Superior temporal gyrus (tissue), 1 donor: ENCODE measurements around the gene NEURL1B.
"Not testable (repeated sequence)": the region's sequence is repeated elsewhere in the genome, so short reads cannot be mapped to it uniquely, and the experiment has no call there.

Source experiments
- DNase-seq: peaks from one replicate; pipeline ENCODE4 v3.0.0-alpha.2; 2016; ENCODE audit errors: extremely low spot score

Gene NEURL1B

DNA sequence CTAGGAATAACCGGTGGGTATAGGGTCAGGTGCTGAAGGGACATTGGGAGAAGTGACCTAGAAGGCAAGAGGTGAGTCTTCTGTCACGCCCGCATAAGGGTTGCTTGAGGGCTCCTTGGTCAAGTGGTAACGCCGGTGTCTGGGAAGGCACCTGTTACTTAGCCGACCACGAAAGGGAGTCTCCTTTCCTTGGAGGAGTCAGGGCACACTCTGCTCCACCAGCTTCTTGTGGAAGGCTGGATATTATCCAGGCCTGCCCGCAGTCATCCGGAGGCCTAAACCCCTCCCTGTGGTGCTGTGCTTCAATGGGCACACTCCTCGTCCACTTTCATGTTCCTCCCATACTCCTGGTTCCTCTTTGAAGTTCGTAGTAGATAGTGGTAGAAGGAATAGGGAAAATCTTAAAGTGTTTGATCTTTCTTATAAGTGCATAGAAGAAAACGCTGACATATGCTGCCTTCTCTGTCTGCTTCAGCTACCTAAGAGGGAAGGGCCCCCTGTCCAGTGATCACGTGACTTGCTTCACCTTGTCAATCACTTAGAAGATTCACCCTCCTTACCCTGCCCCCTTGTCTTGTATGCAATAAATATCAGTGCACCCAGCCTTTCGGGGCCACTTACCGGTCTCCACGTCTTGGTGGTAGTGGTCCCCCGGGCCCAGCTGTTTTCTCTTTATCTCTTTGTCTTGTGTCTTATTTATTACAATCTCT is 16.6 kb downstream of the NEURL1B start:
- not testable (repeated sequence) for DNase-seq

DNA sequence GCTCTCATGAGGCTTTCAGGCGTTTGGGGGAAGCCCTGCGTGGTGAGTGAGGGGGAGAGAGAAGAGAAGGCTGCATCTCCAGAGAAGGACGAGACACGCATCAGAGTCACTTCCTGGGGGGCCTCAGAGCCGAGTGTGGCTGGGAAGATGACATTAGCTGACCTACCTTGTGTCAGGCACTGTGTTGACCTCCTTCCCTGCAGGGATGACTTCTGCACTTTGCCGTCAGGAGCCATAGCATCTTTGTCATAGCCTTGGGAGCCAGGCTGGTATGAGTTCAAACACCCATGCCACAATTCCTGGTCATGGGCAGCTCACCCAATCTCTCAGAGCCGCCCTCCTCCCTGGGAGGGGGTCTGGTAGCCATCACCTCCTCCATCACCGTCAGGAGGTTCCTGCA is 17.3 kb downstream of the NEURL1B start:
- no peak for DNase-seq

DNA sequence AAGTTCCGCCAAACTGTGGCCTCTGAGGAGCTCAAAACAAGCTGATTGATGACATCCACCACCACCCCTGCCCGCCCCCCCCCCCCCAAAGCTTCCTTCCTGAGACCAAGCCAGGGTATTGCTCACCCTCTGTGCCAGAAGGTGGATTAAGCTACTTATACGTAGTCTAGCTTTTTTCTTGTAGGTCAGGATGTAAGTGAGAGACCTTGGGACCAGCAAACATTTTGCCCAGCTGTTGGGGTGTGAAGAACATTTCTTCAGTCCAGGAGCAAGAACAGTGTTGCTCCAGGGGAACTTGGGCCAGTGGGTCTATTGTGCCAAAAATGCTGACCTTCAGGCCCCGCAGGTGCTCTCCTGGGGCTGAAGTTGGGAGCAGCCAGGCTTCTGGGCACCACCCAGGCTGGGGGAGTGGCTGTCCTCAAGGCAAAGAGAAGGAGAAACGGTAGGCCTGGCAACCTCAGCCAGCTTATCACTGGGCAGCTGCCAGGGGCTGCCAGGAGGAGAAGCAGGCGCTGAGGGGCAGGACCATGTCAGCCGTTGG is 18.0 kb downstream of the NEURL1B start:
- DNase-seq, result no peak

DNA sequence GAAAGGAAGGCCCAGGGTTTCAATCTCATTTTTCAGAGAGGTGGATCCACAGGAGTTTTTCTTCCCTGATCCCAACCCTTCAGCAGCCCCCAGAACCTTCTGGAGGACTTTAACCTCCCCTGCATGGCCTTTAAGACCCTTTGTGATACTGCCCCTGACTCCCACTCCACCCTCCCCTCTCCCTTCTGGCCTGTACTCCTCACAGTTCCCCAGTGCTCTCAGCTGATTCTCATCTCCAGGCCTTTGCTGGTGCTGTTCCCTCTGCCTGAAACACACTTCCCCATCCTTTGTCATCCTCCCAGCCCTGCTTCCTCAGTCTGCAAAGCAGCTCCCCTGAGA is 18.5 kb downstream of the NEURL1B start:
- DNase-seq, result no peak

DNA sequence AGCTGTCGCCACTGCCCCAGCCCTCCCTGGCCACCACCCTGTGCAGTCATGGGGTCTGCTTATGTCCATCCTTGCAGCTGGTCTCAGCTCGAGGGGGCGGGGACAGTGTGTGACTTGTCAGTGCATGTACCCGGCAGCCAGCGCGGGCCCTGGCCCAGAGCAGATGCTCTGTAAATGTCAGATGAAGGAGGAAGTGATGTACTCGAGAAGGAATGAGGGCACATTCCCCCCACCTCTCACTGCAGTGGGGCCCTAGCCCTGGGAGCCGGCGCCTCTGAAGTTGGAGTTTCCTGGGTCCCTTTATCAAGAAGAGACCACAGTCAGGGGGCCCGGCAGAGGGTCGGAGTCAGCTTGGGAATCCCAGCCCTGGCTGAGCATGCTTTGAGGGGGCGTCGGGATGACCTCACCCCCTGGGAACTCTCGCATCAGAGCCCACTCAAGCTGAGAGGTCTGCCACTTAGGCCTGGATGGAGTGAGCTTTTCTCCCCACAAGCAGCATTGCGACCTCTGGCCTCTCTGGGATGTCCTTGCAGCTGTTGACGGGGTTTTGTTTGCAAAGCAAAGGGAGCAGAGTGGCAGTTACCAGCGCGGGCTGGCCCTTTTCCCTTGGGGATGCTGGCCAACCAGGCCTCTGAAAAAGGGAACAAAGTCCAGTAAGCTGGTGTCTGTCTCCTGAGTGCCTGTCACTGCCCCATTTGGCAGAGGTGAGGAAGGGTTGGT is 19.0 kb downstream of the NEURL1B start:
- peak; percentile 84 for DNase-seq

DNA sequence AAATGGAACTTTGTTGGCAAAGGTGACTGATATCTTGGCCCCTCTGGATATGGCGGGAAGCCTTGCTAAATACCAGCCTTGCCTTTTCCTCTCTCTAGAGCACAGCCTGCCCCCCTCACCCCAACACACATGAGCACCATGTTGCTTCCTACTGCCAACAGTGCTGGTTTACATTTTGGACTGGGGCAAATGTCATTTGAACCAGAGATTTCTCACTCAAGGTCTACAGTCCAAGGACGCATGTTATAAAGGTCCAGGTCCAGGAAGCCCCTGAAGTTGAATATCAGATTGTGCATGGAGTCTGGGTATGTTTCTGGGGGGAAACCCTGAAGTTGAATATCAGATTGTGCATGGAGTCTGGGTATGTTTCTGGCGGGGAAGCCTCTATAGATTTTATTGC is 19.9 kb downstream of the NEURL1B start:
- DNase-seq, result no peak

DNA sequence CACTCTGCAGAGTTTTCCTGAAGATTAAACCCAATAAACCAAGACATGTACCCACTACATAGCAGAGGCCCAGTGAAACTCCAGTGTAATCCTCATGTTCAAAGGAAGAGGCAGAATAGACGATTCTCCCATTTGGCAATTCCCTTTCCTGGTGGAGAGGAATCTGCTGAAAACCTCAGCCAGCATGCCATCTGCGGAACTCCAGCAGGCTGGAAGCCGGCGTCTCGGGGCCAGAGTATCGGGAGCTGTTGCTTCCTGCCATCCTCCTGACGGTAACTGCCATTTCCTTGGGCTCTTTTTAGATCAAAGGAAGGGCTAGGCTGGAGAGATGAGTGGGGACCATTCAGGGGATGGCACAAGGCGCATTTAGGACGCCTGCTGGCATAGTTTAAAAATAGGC is 20.5 kb downstream of the NEURL1B start:
- DNase-seq, result no peak

DNA sequence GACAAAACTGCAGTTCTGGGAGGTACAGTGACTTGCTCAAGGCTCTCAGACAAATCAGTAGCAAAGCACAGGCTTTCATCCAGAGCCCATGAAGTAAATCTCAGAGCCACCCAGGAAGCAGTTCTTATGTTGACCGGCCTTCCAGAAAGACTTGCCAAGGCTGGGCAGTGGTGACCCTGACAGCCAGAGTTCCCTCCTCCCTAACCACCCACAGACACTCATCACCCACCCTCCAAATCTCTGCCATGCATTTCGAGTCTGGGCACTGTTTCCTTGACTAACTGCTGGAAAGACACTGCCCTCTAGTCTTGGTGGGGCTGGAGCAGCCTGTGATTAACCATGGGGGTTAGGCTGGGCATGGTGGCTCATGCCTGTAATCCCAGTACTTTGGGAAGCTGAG is 21.5 kb downstream of the NEURL1B start:
- DNase-seq, result no peak

DNA sequence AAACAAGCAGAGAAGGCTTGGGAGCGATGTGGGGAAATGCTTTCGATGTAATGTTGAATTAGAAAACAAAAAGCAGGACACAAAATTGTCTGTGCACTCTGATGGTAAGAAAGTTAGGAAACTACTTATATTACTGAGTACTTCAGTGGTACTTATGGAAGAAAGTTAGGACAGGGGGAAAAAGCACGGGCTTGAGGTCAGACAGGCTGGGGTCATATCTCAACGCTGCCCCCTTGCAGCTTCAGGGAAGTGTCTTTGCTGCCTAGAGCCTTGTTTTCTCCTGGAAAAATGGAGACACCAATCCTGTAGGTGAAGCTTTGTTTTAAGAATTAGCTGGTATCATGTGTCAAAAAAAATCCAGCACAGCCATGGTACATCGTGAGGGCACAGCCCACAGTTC is 23.0 kb downstream of the NEURL1B start:
- DNase-seq, result no peak

DNA sequence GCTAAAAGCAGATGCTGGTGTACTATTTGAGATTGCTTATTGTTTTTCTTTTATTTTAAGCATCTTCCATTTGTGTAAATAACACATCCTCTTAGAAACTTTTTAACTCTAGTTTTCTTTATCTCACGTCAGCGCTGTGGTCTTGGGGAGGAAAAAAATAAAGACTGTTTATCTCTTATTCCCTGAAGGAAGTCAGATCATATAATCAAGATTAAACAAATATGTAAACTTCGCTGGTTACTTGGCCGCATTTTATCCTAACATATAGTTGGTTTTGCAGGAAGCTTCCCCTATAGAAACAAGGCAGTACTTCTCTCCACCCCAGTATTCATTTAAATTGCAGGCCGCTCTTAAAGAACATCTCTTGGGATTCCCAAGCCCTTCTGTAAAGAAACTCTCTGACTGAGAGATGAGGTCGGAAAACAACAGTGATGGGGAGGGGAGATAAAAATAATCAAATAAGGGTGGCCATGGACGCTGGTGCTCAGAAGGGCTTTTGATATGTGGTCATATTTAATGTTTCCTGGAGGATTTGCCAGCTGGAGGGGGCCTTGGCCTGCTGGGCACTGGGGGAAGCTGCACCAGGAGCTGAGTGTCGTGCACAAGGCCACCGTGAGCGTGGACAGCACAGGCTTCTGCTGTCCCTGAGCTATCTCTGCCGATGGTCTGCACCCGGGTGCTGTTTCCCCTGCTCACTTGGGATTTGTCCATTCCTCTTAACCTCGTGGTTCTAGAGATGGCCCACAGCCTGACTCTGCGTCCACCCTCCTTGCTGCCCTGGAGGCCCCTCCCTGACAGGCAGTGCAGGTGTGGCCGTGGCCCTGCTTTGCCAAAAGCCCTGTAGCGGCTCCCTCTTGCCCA is 23.8 kb downstream of the NEURL1B start:
- DNase-seq, result no peak

DNA sequence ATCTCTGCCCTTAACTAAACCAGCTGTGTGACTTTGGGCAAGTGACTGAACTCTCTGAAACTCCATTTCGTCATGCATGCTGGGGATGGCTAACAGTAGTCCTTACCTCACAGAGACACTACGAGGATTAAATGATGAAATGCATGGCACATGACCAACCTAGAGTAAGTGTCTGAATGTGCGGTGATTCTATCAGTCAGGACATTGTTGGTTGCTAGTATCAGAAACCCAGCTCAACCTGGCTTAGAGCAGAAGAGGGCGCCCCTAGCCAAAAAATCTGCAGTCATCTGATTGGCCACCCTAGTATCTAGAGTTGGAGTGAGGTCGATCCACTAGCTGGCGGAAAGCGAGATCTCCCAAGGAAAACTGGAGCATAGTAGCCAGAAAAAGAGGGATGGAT is 25.2 kb downstream of the NEURL1B start:
- DNase-seq, result no peak

DNA sequence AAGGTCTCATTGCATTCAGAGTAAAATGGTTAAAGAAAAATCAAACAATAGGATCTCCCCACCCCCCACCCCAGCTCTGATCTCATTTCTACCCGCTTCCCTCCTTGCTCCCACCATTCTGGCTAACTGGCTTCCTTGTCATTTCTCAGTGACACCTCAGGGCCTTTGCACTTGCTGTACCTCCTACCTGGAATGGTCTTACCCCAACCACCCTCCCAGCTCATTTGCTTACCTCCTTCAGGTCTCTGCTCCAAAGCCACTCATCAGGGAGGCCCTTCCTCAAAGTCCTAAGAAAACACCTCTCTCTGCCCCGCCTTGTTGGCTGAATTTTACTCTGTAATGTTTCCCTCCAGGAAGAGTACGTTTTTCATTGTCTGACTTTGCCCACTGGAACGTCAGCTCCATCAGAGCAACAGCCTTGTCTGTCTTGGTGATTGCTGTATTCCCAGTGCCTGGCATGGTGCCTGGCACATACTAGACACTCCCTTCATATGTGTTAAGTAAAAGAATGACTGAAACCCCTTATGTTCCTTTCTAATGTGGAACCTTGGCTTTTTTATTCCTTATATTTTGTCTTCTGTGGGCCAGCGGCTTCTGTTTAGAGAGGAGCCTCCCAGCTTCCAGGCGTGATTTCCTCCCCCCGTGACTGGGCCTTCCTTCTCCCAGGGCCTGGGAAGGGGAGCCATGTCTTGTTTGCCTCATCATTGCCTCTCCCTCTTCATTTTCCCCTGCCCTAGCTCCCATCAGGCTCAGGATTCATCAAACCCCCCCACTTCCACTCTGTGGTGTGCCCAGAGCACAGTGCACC is 26.9 kb downstream of the NEURL1B start:
- no peak for DNase-seq

DNA sequence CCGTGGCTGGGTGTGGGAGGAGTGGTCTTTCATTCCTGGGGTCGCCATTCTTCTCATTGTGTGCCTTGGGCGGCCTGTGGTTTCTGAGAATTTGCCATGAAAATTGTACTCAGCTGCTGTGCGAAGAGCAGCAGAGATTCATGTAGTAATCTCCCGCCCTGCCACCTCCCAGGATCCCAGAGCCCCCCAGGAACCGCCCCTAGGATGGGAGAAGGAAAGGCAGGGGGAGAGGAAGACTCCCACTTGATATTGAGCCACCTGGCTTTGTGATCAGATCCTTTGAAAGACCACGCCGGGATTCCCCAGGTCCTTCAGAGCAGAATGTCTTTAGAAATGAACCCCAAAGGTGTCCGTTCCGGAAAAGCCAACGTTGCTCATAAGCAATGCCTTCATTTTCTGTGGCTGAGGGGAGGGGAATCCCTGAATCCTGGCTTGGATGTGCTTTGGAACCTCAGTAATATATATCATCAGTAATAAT is 27.6 kb downstream of the NEURL1B start:
- DNase-seq, result no peak

DNA sequence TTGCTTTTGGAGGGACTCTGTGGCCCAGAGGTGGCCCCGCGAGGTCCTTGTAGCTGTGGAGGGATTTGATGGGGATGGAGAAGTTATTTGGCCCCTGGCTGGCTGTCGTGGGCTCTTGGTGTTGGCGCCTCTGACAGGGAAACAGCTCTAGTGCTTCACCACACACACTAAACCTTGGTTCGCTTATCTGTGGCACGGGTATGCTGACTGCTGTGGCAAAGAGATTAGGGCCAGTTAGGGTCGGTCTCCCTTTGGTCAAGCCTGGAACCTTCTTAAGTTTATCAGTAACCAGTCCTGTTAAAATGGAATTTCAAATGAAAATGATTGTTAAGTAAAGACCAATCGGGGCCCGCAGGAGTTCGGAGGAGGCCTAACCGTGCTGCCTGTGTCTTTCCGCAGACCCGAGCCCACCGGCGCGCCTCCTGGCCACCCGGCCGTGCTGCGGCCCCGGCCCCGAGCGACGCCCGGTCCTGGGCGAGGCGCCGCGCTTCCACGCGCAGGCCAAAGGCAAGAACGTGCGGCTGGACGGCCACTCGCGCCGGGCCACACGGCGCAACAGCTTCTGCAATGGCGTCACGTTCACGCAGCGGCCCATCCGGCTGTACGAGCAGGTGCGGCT is 28.4 kb downstream of the NEURL1B start:
- DNase-seq, result no peak

DNA sequence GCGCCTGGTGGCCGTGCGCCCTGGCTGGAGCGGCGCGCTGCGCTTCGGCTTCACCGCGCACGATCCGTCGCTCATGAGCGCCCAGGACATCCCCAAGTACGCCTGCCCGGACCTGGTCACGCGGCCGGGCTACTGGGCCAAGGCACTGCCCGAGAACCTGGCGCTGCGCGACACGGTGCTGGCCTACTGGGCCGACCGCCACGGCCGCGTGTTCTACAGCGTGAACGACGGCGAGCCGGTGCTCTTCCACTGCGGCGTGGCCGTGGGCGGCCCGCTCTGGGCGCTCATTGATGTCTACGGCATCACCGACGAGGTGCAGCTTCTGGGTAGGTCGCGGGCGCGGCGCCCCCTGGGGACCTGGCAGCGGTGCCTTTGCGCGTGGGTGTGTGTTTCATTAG is 28.9 kb downstream of the NEURL1B start:
- DNase-seq, result no peak

DNA sequence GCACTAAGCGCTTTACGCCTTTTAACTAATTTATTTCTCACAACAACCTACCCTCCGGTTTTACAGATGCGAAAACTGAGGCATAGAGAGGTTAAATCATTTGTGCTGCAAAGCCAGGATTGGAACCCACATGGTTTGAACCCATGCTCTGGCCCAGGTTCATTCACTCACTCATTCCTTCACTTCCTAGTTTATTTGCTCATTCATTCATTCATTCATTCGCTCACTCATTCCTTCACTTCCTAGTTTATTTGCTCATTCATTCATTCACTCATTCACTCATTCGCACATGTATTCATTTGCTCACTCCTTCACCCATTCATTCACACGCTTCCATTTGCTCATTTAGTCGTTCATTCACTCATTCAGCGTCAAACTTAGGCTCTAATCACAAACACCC is 29.4 kb downstream of the NEURL1B start:
- DNase-seq, result no peak

DNA sequence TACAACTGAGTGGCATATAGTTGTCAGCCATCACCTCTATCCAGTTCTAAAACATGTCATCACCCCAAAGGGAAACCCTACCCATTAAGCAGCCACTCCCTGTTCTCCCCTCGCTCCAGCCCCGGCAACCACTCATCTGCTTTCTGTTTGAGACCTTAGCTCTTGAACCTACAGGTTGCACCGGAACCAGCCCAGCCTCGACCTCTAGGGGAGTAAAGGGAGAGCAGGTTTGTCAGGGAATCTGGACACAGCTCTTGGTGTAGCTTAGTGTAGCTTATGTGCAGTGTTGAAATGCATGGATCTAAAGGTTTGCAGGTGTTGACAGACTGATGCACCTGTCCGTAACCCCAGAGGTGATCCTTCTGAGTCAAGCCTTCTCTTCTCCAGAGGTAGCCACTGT is 30.0 kb downstream of the NEURL1B start:
- DNase-seq, result no peak

DNA sequence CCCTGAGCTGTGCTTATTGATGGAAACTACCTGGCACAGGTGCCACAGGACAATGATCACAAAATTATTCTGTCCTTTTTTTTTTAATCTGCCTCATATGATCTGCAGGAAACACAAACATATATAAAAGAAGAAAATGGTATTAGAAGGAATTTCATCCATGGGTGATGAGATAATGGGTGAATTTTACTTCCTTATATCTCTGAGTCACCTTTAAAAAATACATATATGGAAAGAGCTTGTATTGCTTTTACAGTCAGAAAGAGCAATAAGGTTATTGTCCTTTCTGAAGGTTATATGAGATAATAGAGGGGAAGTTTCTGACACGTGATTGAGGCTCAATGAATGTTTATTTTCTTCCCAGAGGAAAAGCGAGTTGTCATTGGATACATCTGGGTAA is 31.6 kb downstream of the NEURL1B start:
- DNase-seq, result no peak

DNA sequence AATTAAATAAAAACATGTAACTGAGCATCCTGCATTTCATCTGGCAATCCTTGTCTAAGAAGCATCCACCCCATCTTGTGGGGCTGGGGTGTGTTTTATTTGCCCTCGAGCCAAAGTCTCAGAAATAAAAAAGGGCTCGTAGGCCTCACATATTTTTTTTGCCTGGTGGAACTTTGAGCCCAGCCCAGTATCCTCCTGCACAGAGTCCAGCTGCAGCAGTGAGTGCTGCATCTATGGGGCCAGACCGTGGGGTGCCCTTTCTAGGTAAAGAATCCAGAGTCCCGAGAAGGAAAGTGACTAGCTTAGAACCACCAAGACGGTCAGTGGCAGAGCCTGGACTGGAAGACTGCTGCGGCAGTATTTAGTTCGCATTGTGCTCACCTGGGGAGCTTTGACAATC is 33.1 kb downstream of the NEURL1B start:
- no peak for DNase-seq

DNA sequence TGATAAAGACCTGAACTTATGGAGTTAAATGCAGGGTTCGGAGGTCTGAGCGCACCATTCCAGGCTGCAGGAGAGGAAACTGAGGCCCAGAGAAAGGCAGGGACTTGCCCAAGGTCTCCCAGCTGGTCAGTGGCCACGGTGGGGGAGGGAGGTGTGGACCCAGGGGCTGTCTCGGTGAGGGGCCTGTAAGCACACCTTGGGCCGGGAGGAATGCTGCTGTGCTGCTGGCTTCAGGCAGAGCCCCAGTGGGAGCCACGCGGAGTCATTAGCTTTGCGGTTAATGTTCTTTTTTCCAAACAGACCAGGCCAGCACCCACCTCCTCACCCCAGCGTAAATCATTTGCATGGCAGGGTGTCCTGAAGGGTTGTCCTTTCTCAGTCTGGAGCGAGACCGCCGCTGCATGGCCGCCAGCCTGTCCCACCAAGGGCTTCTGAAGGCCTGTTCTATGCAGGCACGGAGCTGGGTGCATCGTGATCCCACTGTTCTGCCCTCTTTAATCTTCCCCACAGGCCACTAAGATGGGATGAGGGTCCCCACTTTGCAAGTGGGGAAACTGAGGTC is 35.9 kb downstream of the NEURL1B start:
- no peak for DNase-seq
